Heart left ventricle (tissue), 13 donors: ENCODE measurements around the gene TTLL11.

Experiments used
- CTCF ChIP-seq, 12 donors: fragments of 200-600 bp; sonication (generic) in 4 of 12; IDR thresholded peaks; one replicate each; pipeline versions ENCODE4 v1.5.0 to v1.8.0; 2018 to 2022; ENCODE audit warnings: antibody characterized with exemption in 12 of 12, mild to moderate bottlenecking in 5 of 12
- POLR2A ChIP-seq, 2 donors: fragments of 450-650 bp; IDR thresholded peaks; one replicate each; pipeline ENCODE4 v1.6.1; 2017; ENCODE audit warnings: antibody characterized with exemption in 2 of 2, mild to moderate bottlenecking in 2 of 2, moderate library complexity in 2 of 2
- donor health status: ischemic (EF 13 %, LVEDD 7.1; RV severe dilation, severe dysfunction).
- donor health status: DM: no; HTN: yes; CAD: no.
- donor health status: DM: no; HTN: no; CAD: no.
- donor health status: ischemic (EF 25% LVEDD 6.9; RV normal size, moderate dysfunction).
- donor health status: ischemic (EF 25% LVEDD 5.7; RV mildly dilated, moderate dysfunction).
- donor health status: ischemic (EF 35%, LVEDD 5.7; RV mildly dilated, moderate dysfunction).
- donor health status: nonischemic (EF 11% LVEDD 7.7; RV severe dilation, severe dysfunction).
- donor health status: DM: yes; HTN: yes; CAD: no.
- donor health status: PGD.
- donor health status: ischemic (EF 29% LVEDD 5.4; RV normal size, mild dysfunction).
- donor health status: nonischemic (EF 23%, LVEDD 6.1; RV moderate dilation, normal function).

GRCh38 chr9:122076773-122077172 is 16.3 kb downstream of the TTLL11 start:
- TF ChIP-seq POLR2A (IDR thresholded peaks at IDR 0.05), result no peak
- TF ChIP-seq CTCF (IDR thresholded peaks at IDR 0.05), result no peak
